ENCODE measurements around the gene FRMPD4.

DNA sequence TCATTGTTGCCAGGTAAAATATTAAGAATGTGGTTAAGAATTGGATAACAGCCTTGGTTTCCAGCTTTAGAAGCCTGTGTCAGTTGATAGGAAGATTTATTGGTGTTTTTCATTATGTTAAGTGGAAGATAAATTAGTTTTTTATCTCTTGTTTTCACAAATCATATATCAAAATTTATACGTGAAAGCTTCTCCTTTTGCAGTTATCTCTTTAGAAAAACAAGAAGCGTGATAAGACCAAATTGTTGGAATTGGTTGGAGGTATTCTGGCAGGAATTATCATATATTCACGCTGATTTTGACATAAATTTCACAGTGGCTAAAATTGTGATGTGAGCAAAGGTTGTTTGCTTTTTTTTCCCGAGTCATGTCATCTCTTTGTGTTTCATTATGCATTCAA, 90.6 kb downstream of the FRMPD4 start:
- TF ChIP-seq PAX8 (CRISPR knock-in tag; IDR thresholded peaks at IDR 0.05; ENCODE audit: borderline replicate concordance) = no peak
- TF ChIP-seq ASH2L (IDR thresholded peaks at IDR 0.05; ENCODE audit: insufficient read length, low read depth, low read length) = no peak
- TF ChIP-seq ZNF10 (CRISPR knock-in tag; IDR thresholded peaks at IDR 0.05; ENCODE audit: borderline replicate concordance, low read depth) = no peak
- no peak for TF ChIP-seq ETV6 (CRISPR knock-in tag; conservative IDR thresholded peaks at IDR 0.05)
- TF ChIP-seq, protein P1, sequence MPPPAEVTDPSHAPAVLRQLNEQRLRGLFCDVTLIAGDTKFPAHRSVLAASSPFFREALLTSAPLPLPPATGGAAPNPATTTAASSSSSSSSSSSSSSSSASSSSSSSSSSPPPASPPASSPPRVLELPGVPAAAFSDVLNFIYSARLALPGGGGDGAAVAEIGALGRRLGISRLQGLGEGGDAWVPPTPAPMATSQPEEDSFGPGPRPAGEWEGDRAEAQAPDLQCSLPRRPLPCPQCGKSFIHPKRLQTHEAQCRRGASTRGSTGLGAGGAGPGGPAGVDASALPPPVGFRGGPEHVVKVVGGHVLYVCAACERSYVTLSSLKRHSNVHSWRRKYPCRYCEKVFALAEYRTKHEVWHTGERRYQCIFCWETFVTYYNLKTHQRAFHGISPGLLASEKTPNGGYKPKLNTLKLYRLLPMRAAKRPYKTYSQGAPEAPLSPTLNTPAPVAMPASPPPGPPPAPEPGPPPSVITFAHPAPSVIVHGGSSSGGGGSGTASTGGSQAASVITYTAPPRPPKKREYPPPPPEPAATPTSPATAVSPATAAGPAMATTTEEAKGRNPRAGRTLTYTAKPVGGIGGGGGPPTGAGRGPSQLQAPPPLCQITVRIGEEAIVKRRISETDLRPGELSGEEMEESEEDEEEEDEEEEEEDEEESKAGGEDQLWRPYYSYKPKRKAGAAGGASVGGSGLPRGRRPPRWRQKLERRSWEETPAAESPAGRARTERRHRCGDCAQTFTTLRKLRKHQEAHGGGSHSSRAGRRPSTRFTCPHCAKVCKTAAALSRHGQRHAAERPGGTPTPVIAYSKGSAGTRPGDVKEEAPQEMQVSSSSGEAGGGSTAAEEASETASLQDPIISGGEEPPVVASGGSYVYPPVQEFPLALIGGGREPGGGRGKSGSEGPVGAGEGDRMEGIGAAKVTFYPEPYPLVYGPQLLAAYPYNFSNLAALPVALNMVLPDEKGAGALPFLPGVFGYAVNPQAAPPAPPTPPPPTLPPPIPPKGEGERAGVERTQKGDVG (CRISPR knock-in tag; IDR thresholded peaks at IDR 0.05; ENCODE audit: borderline replicate concordance) = no peak
- TF ChIP-seq, protein P2, sequence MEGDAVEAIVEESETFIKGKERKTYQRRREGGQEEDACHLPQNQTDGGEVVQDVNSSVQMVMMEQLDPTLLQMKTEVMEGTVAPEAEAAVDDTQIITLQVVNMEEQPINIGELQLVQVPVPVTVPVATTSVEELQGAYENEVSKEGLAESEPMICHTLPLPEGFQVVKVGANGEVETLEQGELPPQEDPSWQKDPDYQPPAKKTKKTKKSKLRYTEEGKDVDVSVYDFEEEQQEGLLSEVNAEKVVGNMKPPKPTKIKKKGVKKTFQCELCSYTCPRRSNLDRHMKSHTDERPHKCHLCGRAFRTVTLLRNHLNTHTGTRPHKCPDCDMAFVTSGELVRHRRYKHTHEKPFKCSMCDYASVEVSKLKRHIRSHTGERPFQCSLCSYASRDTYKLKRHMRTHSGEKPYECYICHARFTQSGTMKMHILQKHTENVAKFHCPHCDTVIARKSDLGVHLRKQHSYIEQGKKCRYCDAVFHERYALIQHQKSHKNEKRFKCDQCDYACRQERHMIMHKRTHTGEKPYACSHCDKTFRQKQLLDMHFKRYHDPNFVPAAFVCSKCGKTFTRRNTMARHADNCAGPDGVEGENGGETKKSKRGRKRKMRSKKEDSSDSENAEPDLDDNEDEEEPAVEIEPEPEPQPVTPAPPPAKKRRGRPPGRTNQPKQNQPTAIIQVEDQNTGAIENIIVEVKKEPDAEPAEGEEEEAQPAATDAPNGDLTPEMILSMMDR (CRISPR knock-in tag; IDR thresholded peaks at IDR 0.05) = no peak
- no peak for TF ChIP-seq ARNTL (CRISPR knock-in tag; IDR thresholded peaks at IDR 0.05)
- no peak for TF ChIP-seq POLR2AphosphoS5 (IDR thresholded peaks at IDR 0.05; ENCODE audit: low read depth, low read length)
- no peak for TF ChIP-seq ZNF318 (CRISPR knock-in tag; IDR thresholded peaks at IDR 0.05)
- TF ChIP-seq, protein P3, sequence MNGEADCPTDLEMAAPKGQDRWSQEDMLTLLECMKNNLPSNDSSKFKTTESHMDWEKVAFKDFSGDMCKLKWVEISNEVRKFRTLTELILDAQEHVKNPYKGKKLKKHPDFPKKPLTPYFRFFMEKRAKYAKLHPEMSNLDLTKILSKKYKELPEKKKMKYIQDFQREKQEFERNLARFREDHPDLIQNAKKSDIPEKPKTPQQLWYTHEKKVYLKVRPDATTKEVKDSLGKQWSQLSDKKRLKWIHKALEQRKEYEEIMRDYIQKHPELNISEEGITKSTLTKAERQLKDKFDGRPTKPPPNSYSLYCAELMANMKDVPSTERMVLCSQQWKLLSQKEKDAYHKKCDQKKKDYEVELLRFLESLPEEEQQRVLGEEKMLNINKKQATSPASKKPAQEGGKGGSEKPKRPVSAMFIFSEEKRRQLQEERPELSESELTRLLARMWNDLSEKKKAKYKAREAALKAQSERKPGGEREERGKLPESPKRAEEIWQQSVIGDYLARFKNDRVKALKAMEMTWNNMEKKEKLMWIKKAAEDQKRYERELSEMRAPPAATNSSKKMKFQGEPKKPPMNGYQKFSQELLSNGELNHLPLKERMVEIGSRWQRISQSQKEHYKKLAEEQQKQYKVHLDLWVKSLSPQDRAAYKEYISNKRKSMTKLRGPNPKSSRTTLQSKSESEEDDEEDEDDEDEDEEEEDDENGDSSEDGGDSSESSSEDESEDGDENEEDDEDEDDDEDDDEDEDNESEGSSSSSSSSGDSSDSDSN (CRISPR knock-in tag; IDR thresholded peaks at IDR 0.05) = no peak
- no peak for TF ChIP-seq MAZ (IDR thresholded peaks at IDR 0.05; ENCODE audit: borderline replicate concordance, low read depth, low read length)
- no peak for TF ChIP-seq MAZ (CRISPR knock-in tag; IDR thresholded peaks at IDR 0.05; ENCODE audit: low read depth)
- no peak for TF ChIP-seq EZH2 (conservative IDR thresholded peaks at IDR 0.05; ENCODE audit: low read depth, low read length)
- TF ChIP-seq TOE1 (CRISPR knock-in tag; IDR thresholded peaks at IDR 0.05) = no peak

All from HepG2 (cell line).